ACHN (cell line): ENCODE results near the gene PCDH9.
"Not testable (repeated sequence)": the region's sequence is repeated elsewhere in the genome, so short reads cannot be mapped to it uniquely, and the experiment has no call there.

Experiments used
- DNase-seq: peaks from one replicate; pipeline ENCODE4 v3.0.0-alpha.2; 2015
- in situ Hi-C: cut with HindIII; loops from 2 replicates; pipeline ENCODE4 v1.10.0; 2017; ENCODE audit warnings: low sequenced_read_pairs, low pct_ligation_motif_present, low pct_unique_long_range_greater_than_20kb

PCDH9 gene

GRCh38 chr13:66922444-66922843, 307.7 kb downstream of the PCDH9 start:
- no peak for DNase-seq
- in situ Hi-C loops = no loop called here

GRCh38 chr13:66921437-66921836, 308.7 kb downstream of the PCDH9 start:
- in situ Hi-C loops = no loop called here
- no peak for DNase-seq

- peak; percentile 39 for DNase-seq
- in situ Hi-C loops = no loop called here
Measured at GRCh38 chr13:66915596-66916185, 314.4 kb downstream of the PCDH9 start.

GRCh38 chr13:66914155-66914554, 316.0 kb downstream of the PCDH9 start:
- in situ Hi-C loops = no loop called here
- DNase-seq = no peak

GRCh38 chr13:66911411-66911939, 318.7 kb downstream of the PCDH9 start:
- DNase-seq = no peak
- in situ Hi-C loops = no loop called here

- no peak for DNase-seq
- in situ Hi-C loops = no loop called here
Measured at GRCh38 chr13:66899955-66900354, 330.2 kb downstream of the PCDH9 start.

- in situ Hi-C loops = no loop called here
- no peak for DNase-seq
Measured at GRCh38 chr13:66896933-66897332, 333.2 kb downstream of the PCDH9 start.

GRCh38 chr13:66895780-66896179, 334.4 kb downstream of the PCDH9 start:
- in situ Hi-C loops = no loop called here
- DNase-seq = no peak

- in situ Hi-C loops = no loop called here
- DNase-seq = no peak
Measured at GRCh38 chr13:66895320-66895719, 334.8 kb downstream of the PCDH9 start.

- in situ Hi-C loops = no loop called here
- no peak for DNase-seq
Measured at GRCh38 chr13:66888698-66889097, 341.4 kb downstream of the PCDH9 start.

- peak; percentile 11 for DNase-seq
- in situ Hi-C loops = no loop called here
Measured at GRCh38 chr13:66887088-66887487, 343.0 kb downstream of the PCDH9 start.

- no peak for DNase-seq
- in situ Hi-C loops = no loop called here
Measured at GRCh38 chr13:66886264-66886663, 343.9 kb downstream of the PCDH9 start.

GRCh38 chr13:66881170-66881569, 349.0 kb downstream of the PCDH9 start:
- in situ Hi-C loops, DNase-seq: not testable (repeated sequence)

GRCh38 chr13:66879988-66880387, 350.1 kb downstream of the PCDH9 start:
- in situ Hi-C loops = no loop called here
- DNase-seq = no peak

GRCh38 chr13:66875264-66875663, 354.9 kb downstream of the PCDH9 start:
- no peak for DNase-seq
- in situ Hi-C loops = no loop called here

GRCh38 chr13:66864627-66865026, 365.5 kb downstream of the PCDH9 start:
- DNase-seq = no peak
- in situ Hi-C loops = no loop called here

- in situ Hi-C loops = no loop called here
- no peak for DNase-seq
Measured at GRCh38 chr13:66860878-66861417, 369.2 kb downstream of the PCDH9 start.

- no peak for DNase-seq
Measured at GRCh38 chr13:66859934-66860877, 369.9 kb downstream of the PCDH9 start.

GRCh38 chr13:66859078-66859477, 371.1 kb downstream of the PCDH9 start:
- DNase-seq = no peak
- in situ Hi-C loops = no loop called here

More at GRCh38 chr13:66859934-66860877, 369.9 kb downstream of the PCDH9 start:
- in situ Hi-C loops = no loop called here
